ENCODE measurements around the gene PADI2. TPM values are rescaled to one million over a fixed set of nuclear protein-coding genes. Genes with fewer than 3 reads are reported as not detected.

PADI2 gene
- total RNA-seq, 1 experiment from 2014 or later: 1.3 TPM

DNA sequence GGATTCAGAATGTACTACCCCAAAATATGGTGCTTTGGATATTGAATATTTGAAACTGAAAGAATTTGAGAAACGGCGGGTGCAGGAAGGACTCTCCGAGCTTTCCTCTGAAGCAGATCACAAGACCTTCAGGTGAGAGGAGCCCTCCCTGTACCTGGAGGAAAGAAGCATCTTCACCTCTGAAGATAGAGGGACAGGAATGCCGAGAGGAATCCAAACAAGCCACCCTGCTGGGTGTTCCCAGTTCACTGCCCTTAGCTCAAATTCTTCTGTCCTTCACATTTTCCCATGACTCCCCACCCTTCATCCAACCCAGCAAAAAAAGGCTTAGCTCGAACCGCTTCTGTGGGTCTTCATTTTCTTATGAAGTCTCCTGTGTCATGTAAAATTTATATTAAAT lies 18.2 kb upstream of the PADI2 start:
- TF ChIP-seq CTCF (IDR thresholded peaks at IDR 0.05; ENCODE audit: unreplicated experiment): no peak
- H3K4me3 Mint-ChIP-seq (ENCODE audit: low read depth, unreplicated experiment): no peak overlapping the region
- no peak for DNase-seq
- intact Hi-C loops (cut with micrococcal nuclease; ENCODE audit: unreplicated experiment): no loop called here
- no peaks in the 10 kb centered on the region for H3K36me3 Mint-ChIP-seq (ENCODE audit: insufficient read depth, unreplicated experiment)
- no TSS peak for BruUV-seq (replicated peaks)
- CTCF ChIA-PET: interaction anchor here (0.6 kb wide), 1 partner anchor 203 kb away, joined by 3 read pairs; no protein-coding TSS in a partner anchor
- no peak overlapping the region for H3K27ac Mint-ChIP-seq (ENCODE audit: unreplicated experiment)
- peaks cover 21% of the 10 kb centered on the region for H3K4me1 Mint-ChIP-seq (ENCODE audit: low read depth, unreplicated experiment)
- H3K27me3 Mint-ChIP-seq (ENCODE audit: unreplicated experiment): no peaks in the 10 kb centered on the region
- H3K9me3 Mint-ChIP-seq (ENCODE audit: low read depth, unreplicated experiment): peaks cover 2% of the 10 kb centered on the region

DNA sequence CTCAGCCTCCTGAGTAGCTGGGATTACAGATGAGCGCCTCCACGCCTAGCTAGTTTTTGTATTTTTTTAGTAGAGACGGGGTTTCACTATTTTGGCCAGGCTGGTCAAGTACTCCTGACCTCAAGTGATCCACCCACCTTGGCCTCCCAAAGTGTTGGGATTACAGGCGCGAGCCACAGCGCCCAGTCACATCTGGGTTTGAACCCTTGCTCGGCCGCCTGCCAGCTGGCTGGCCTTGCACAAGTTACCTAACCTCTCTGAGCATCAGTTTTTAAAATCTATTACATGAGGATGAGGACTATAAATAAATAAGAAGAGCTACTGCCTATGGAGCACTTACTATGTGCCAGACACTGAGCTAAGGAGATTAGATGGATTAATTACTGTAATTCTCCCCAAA lies 17.7 kb upstream of the PADI2 start:
- no peaks in the 10 kb centered on the region for H3K36me3 Mint-ChIP-seq (ENCODE audit: insufficient read depth, unreplicated experiment)
- peaks cover 2% of the 10 kb centered on the region for H3K9me3 Mint-ChIP-seq (ENCODE audit: low read depth, unreplicated experiment)
- H3K4me1 Mint-ChIP-seq (ENCODE audit: low read depth, unreplicated experiment): peaks cover 21% of the 10 kb centered on the region
- H3K27ac Mint-ChIP-seq (ENCODE audit: unreplicated experiment): no peak overlapping the region
- BruUV-seq (replicated peaks): no TSS peak
- H3K4me3 Mint-ChIP-seq (ENCODE audit: low read depth, unreplicated experiment): no peak overlapping the region
- intact Hi-C loops (cut with micrococcal nuclease; ENCODE audit: unreplicated experiment): no loop called here
- DNase-seq: no peak
- TF ChIP-seq CTCF (IDR thresholded peaks at IDR 0.05; ENCODE audit: unreplicated experiment): no peak
- no peaks in the 10 kb centered on the region for H3K27me3 Mint-ChIP-seq (ENCODE audit: unreplicated experiment)
- CTCF ChIA-PET: interaction anchor here (0.6 kb wide), 1 partner anchor 186 kb away, joined by 3 read pairs; no protein-coding TSS in a partner anchor

- Mint-ChIP-seq H3K4me1 (ENCODE audit: low read depth, unreplicated experiment) (peaks cover 21% of the 10 kb centered on the region), H3K27me3 (ENCODE audit: unreplicated experiment) (no peaks in the 10 kb centered on the region), H3K9me3 (ENCODE audit: low read depth, unreplicated experiment) (peaks cover 2% of the 10 kb centered on the region), H3K4me3 (ENCODE audit: low read depth, unreplicated experiment) (no peak overlapping the region), H3K27ac (ENCODE audit: unreplicated experiment) (no peak overlapping the region), H3K36me3 (ENCODE audit: insufficient read depth, unreplicated experiment) (no peaks in the 10 kb centered on the region)
- CTCF ChIA-PET: no interaction called here
- no peak for TF ChIP-seq CTCF (IDR thresholded peaks at IDR 0.05; ENCODE audit: unreplicated experiment)
- no peak for DNase-seq
- BruUV-seq (replicated peaks): no TSS peak
- intact Hi-C loops (cut with micrococcal nuclease; ENCODE audit: unreplicated experiment): no loop called here
Observed at GRCh38 chr1:17136145-17136544, 16.9 kb upstream of the PADI2 start.

DNA sequence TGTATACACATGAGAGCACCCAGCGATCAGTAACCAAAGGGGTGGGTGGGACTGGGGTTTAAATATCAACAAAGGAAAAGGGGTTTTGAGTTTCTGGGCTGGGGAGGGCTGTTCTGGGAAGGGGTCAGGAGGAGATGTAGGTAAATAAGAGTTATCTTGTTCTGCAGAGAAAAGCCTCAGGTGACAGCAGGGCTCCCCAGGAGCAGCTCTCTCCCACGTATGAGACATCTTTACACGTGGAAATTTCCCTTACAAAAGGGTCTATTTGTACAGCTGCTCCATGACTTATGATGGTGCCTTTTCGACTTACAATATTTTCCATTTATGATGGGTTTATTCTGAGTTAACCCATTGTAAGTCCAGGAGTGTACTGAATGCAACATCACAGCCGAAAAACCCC lies 16.3 kb upstream of the PADI2 start:
- no peak for TF ChIP-seq CTCF (IDR thresholded peaks at IDR 0.05; ENCODE audit: unreplicated experiment)
- Mint-ChIP-seq H3K4me3 (ENCODE audit: low read depth, unreplicated experiment) (no peak overlapping the region), H3K27me3 (ENCODE audit: unreplicated experiment) (no peaks in the 10 kb centered on the region), H3K9me3 (ENCODE audit: low read depth, unreplicated experiment) (peaks cover 2% of the 10 kb centered on the region), H3K27ac (ENCODE audit: unreplicated experiment) (no peak overlapping the region), H3K4me1 (ENCODE audit: low read depth, unreplicated experiment) (peaks cover 21% of the 10 kb centered on the region), H3K36me3 (ENCODE audit: insufficient read depth, unreplicated experiment) (no peaks in the 10 kb centered on the region)
- intact Hi-C loops (cut with micrococcal nuclease; ENCODE audit: unreplicated experiment): no loop called here
- CTCF ChIA-PET: no interaction called here
- DNase-seq: no peak
- BruUV-seq (replicated peaks): no TSS peak

All from Calu3 (cell line).